Measurements from ENCODE around the gene LY86. TPM values are rescaled to one million over a fixed set of nuclear protein-coding genes. Genes with fewer than 3 reads are reported as not detected.

Gene LY86
- total and polyA plus RNA-seq, 9 of the 15 experiments (the other 6 are each of a cell fraction or from before 2014, with no cell fraction given) = 0.08 to 0.20 TPM; not detected in 7

GRCh38 chr6:6696867-6697531 lies 108.5 kb downstream of the LY86 start (continued):
- TF ChIP-seq TFAP4 (CRISPR knock-in tag; IDR thresholded peaks at IDR 0.05; ENCODE audit: borderline replicate concordance) (peak; percentile 51; the same call in 1 of the 2 replicates), SIN3B (IDR thresholded peaks at IDR 0.05; ENCODE audit: low read depth) (0 out of 2 replicates have a peak, but pooled peaks have one; percentile 11), ZNF407 (IDR thresholded peaks at IDR 0.05; ENCODE audit: low read depth) (no peak), ZNF253 (CRISPR knock-in tag; conservative IDR thresholded peaks at IDR 0.05) (no peak), ZNF507 (tag; conservative IDR thresholded peaks at IDR 0.05) (no peak), CTCFL (IDR thresholded peaks at IDR 0.05; ENCODE audit: borderline replicate concordance, insufficient read depth, low read depth, low read length, poor library complexity, severe bottlenecking) (peak; percentile 71), E2F8 (IDR thresholded peaks at IDR 0.05; ENCODE audit: low read depth, partially characterized antibody) (no peak), DIDO1 (tag; IDR thresholded peaks at IDR 0.05; ENCODE audit: low read depth) (no peak), ATF1 (CRISPR knock-in tag; IDR thresholded peaks at IDR 0.05) (no peak), ATF1 (tag; IDR thresholded peaks at IDR 0.05) (0 out of 2 replicates have a peak, but pooled peaks have one; percentile 31)
